ENCODE data around the gene MMAB. TPM values are rescaled to one million over a fixed set of nuclear protein-coding genes. Genes with fewer than 3 reads are reported as not detected.
A peak's percentile ranks its signal among the peaks of the same experiment; 100 is the strongest.

Gene MMAB
- 22.4 TPM for polyA plus RNA-seq (2012; ENCODE audit: insufficient read length, low read depth)

GRCh38 chr12:109573029-109573913 is at the start of gene MMAB, which contains the start of gene MVK:
Gene MMAB (minus strand): TSS chr12:109573504. CDS start chr12:109573480, 24 bp downstream.
Gene MVK (plus strand): TSS chr12:109573794. CDS start chr12:109574823, 1,029 bp downstream.
- TF ChIP-seq FOXP2 (optimal IDR thresholded peaks at IDR 0.05; ENCODE audit: borderline replicate concordance, extremely low read depth, extremely low read length, insufficient read depth): peak; percentile 86
- no peak; the same call in 1 of the 2 replicates for TF ChIP-seq SIN3A (IDR thresholded peaks at IDR 0.05; ENCODE audit: borderline replicate concordance, insufficient read depth, low read length)
- peak in 1 of 2 experiments; percentile 60; a peak in 1 of 4 replicates for TF ChIP-seq REST (IDR thresholded peaks at IDR 0.05; ENCODE audit: insufficient read depth in 1 of 2, low read depth in 2 of 2, low read length in 2 of 2)
- TF ChIP-seq POLR2AphosphoS5 (IDR thresholded peaks at IDR 0.05; ENCODE audit: low read depth, low read length): peak; percentile 90
- 0 out of 2 replicates have a peak, but pooled peaks have one; percentile 54 for TF ChIP-seq TAF1 (IDR thresholded peaks at IDR 0.05; ENCODE audit: borderline replicate concordance, insufficient read depth, low read length)

DNA sequence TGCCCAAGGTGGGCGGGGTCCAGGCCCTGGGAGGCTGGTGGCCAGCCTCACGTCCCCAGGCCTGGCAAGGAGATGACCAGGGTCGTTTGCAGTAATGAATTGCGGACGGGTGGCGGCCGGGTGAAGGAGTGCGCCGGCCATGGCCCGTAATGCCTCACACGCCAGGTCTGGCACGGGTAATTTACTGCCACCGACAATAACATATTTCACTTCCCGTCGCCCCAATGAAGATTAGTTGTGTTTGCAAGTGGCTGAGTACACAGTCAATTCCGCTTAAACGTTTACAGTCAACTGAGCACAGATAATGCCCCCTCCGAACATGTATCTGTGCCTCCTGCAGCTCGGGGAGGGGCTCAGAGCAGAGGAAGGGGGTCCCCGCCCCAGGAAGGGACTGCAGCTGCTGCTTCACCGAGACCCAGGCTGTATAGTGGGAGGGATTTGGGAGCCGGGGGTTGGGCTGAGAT is 48.6 kb upstream of the MMAB start:
- TF ChIP-seq FOXP2 (optimal IDR thresholded peaks at IDR 0.05; ENCODE audit: borderline replicate concordance, extremely low read depth, extremely low read length, insufficient read depth) (no peak), SIN3A (IDR thresholded peaks at IDR 0.05; ENCODE audit: borderline replicate concordance, insufficient read depth, low read length) (no peak), POLR2AphosphoS5 (IDR thresholded peaks at IDR 0.05; ENCODE audit: low read depth, low read length) (no peak), REST (IDR thresholded peaks at IDR 0.05; ENCODE audit: insufficient read depth in 1 of 2, low read depth in 2 of 2, low read length in 2 of 2) (no peak), TAF1 (IDR thresholded peaks at IDR 0.05; ENCODE audit: borderline replicate concordance, insufficient read depth, low read length) (no peak)

- TF ChIP-seq FOXP2 (optimal IDR thresholded peaks at IDR 0.05; ENCODE audit: borderline replicate concordance, extremely low read depth, extremely low read length, insufficient read depth) (no peak), POLR2AphosphoS5 (IDR thresholded peaks at IDR 0.05; ENCODE audit: low read depth, low read length) (no peak), SIN3A (IDR thresholded peaks at IDR 0.05; ENCODE audit: borderline replicate concordance, insufficient read depth, low read length) (no peak), TAF1 (IDR thresholded peaks at IDR 0.05; ENCODE audit: borderline replicate concordance, insufficient read depth, low read length) (no peak), REST (IDR thresholded peaks at IDR 0.05; ENCODE audit: insufficient read depth in 1 of 2, low read depth in 2 of 2, low read length in 2 of 2) (no peak)
Observed at GRCh38 chr12:109621211-109621694, 47.9 kb upstream of the MMAB start.

GRCh38 chr12:109619002-109619604 is 45.8 kb upstream of the MMAB start:
- TF ChIP-seq POLR2AphosphoS5 (IDR thresholded peaks at IDR 0.05; ENCODE audit: low read depth, low read length) (no peak), SIN3A (IDR thresholded peaks at IDR 0.05; ENCODE audit: borderline replicate concordance, insufficient read depth, low read length) (no peak), REST (IDR thresholded peaks at IDR 0.05; ENCODE audit: insufficient read depth in 1 of 2, low read depth in 2 of 2, low read length in 2 of 2) (no peak), FOXP2 (optimal IDR thresholded peaks at IDR 0.05; ENCODE audit: borderline replicate concordance, extremely low read depth, extremely low read length, insufficient read depth) (no peak), TAF1 (IDR thresholded peaks at IDR 0.05; ENCODE audit: borderline replicate concordance, insufficient read depth, low read length) (no peak)
